ENCODE data around the gene RAD50. TPM values are rescaled to one million over a fixed set of nuclear protein-coding genes. Genes with fewer than 3 reads are reported as not detected.
"Not testable (repeated sequence)": the region's sequence is repeated elsewhere in the genome, so short reads cannot be mapped to it uniquely, and the experiment has no call there.

Gene RAD50
- total RNA-seq, 4 donors from 2014 or later, result 13.6 to 25.2 (median 20.4) TPM

DNA sequence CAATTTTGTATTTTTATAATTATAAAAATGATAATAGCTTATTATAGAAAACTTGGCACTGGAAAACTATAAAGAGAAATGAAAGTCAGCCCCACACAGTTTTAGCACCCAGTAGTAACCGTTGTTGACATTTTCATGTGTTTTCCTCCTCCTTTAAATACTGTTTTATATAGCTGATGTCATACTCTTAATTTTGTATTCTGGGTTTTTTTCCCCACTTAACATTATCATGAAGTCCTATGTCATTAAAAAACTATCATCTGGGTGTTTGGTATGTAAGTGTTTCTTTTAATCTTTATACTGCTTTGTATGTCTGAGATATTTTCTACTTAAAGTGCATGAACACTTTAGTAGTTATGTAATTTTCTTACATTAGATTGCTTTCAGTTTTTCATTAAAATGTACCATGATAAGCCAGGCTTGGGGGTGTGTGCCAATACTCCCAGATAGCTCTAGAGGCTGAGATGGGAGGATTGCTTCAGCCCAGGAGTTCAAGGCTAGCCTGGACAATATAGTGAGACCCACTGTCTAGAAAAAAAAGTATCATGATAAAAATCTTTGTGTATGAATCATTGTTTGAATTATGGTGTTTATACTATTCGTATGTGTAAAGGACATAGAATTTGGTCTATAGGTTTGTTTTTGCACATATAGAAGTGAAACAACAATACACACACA is 2.7 kb downstream of the RAD50 start:
- H3K4me1 ChIP-seq, result peaks cover 0 to 22% (median 12%) of the 10 kb centered on the region in 3 donors
- H3K36me3 ChIP-seq, result peaks cover 0 to 48% (median 0%) of the 10 kb centered on the region in 3 donors
- H3K4me3 ChIP-seq, result no peak overlapping the region
- peaks cover 0 to under 1% (median 0%) of the 10 kb centered on the region in 3 donors for H3K9me3 ChIP-seq
- H3K27ac ChIP-seq, result no peak overlapping the region
- WGBS, 2 donors, result 83 to 87% methylated on average over 2 of the region's 2 CpGs
- intact Hi-C loops (cut with DNase I), result no loop called here
- TF ChIP-seq, protein P1, sequence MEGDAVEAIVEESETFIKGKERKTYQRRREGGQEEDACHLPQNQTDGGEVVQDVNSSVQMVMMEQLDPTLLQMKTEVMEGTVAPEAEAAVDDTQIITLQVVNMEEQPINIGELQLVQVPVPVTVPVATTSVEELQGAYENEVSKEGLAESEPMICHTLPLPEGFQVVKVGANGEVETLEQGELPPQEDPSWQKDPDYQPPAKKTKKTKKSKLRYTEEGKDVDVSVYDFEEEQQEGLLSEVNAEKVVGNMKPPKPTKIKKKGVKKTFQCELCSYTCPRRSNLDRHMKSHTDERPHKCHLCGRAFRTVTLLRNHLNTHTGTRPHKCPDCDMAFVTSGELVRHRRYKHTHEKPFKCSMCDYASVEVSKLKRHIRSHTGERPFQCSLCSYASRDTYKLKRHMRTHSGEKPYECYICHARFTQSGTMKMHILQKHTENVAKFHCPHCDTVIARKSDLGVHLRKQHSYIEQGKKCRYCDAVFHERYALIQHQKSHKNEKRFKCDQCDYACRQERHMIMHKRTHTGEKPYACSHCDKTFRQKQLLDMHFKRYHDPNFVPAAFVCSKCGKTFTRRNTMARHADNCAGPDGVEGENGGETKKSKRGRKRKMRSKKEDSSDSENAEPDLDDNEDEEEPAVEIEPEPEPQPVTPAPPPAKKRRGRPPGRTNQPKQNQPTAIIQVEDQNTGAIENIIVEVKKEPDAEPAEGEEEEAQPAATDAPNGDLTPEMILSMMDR (IDR thresholded peaks at IDR 0.05), result no peak
- no peak for TF ChIP-seq POLR2A (IDR thresholded peaks at IDR 0.05)
- no peak for DNase-seq
- no peaks in the 10 kb centered on the region for H3K27me3 ChIP-seq

DNA sequence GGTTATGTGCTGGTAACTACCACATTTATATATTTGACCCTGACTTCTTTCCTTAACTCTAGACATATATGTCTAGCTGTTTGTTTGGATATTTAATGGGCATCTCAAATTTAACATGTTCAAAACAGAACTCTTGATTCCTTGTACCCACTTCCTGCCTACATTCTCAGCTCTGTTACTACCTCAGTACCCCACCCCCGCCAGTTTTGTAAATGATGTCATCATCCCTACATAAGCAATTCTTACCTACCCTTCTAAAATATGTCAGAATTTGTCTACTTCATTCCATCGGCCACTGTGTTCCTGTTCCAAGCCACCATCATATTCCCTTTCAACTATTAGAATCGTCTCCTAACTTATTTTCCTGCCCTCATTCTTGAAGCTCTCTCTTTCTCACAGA is 4.8 kb downstream of the RAD50 start:
- DNase-seq, result no peak
- Histone ChIP-seq H3K36me3 (peaks cover 0 to 67% (median 0%) of the 10 kb centered on the region in 3 donors), H3K27me3 (no peaks in the 10 kb centered on the region), H3K9me3 (peaks cover 0 to 2% (median 0%) of the 10 kb centered on the region in 3 donors), H3K4me1 (peaks cover 0 to 17% (median 12%) of the 10 kb centered on the region in 3 donors), H3K27ac (no peak overlapping the region), H3K4me3 (no peak overlapping the region)
- TF ChIP-seq, protein P1 (IDR thresholded peaks at IDR 0.05), result no peak
- TF ChIP-seq POLR2A (IDR thresholded peaks at IDR 0.05), result no peak
- 94 to 95% methylated on average over 3 of the region's 3 CpGs for WGBS, 2 donors
- intact Hi-C loops (cut with DNase I), result no loop called here

DNA sequence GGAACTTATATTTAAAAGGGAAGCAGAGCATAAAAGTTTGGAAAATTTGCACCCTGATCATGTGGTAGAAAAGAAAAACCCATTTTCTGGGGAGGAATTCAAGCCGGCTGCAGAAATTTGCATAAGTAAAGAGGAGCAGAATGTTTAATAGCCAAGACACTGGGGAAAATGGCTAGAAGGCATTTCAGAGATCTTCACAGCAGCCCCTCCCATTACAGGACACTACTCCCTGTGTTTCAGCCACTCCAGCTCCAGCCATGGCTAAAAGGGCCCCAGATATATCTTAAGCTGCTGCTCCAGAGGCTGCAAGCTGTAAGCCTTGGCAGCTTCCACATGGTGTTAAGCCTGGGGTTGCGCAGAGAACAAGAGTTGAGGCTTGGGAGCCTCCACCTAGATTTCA is 7.8 kb downstream of the RAD50 start:
- H3K27ac ChIP-seq; intact Hi-C loops (cut with DNase I); DNase-seq; H3K27me3 ChIP-seq; H3K9me3 ChIP-seq; H3K4me1 ChIP-seq; H3K4me3 ChIP-seq: not testable (repeated sequence)
- H3K36me3 ChIP-seq, result peaks cover 0 to 91% (median 0%) of the 10 kb centered on the region in 3 donors
- WGBS, 2 donors, result 88 to 96% methylated on average over 1 to 2 of the region's 2 CpGs

DNA sequence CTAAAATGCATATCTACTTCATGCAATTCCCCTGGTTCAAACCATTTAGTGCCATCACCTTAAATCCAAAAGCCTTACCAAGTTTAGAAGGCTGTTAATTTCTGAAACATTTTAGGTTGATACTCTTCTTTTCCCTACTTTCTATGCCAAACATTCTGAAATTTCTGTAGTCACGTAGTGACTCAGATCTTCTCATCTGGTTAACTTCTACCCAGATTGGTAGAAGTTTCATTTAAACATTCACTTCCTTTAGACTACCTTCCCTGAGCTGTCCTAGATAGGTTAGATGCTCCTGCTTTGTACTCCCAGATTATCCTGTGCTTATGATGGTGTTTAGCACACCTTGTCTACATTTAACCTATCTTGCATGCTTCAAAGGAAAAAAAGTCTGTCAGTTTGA is 9.9 kb downstream of the RAD50 start:
- intact Hi-C loops (cut with DNase I), result no loop called here
- DNase-seq, result no peak
- Histone ChIP-seq H3K36me3 (peaks cover 0 to 83% (median 0%) of the 10 kb centered on the region in 3 donors), H3K9me3 (peaks cover 0 to 2% (median 0%) of the 10 kb centered on the region in 3 donors), H3K4me3 (no peak overlapping the region), H3K4me1 (no peaks in the 10 kb centered on the region), H3K27me3 (no peaks in the 10 kb centered on the region), H3K27ac (no peak overlapping the region)
- WGBS, 2 donors, result 64 to 78% methylated on average over 1 of the region's 1 CpG
- TF ChIP-seq, protein P1 (IDR thresholded peaks at IDR 0.05), result no peak
- TF ChIP-seq POLR2A (IDR thresholded peaks at IDR 0.05), result no peak

DNA sequence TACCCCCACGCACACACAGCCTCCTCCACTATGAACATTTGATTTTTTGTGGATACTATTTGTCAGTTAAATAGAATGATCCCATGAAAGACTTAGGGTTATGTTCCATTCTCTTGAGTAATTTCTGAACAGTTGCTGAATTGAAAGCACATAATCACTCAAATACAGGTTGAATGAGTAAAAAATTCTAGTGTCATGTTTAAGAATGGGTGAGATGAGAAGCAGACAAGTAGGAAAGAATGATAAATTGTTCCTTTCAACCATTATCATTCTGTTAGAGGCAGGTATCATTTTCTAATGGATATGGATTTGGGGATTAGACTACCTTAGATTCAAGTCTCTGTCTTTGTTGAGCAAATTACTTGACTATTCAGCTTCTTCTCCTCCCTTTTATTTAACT is 19.3 kb downstream of the RAD50 start:
- intact Hi-C loops (cut with DNase I), result no loop called here
- no peak overlapping the region for H3K27ac ChIP-seq
- H3K36me3 ChIP-seq, result peaks cover 4 to 86% (median 8%) of the 10 kb centered on the region in 3 donors
- no peaks in the 10 kb centered on the region for H3K9me3 ChIP-seq
- no peaks in the 10 kb centered on the region for H3K4me1 ChIP-seq
- TF ChIP-seq, protein P1 (IDR thresholded peaks at IDR 0.05), result no peak
- no peak for TF ChIP-seq POLR2A (IDR thresholded peaks at IDR 0.05)
- H3K4me3 ChIP-seq, result no peak overlapping the region
- 94 to 96% methylated on average over 1 of the region's 1 CpG for WGBS, 2 donors
- H3K27me3 ChIP-seq, result no peaks in the 10 kb centered on the region
- DNase-seq, result no peak

DNA sequence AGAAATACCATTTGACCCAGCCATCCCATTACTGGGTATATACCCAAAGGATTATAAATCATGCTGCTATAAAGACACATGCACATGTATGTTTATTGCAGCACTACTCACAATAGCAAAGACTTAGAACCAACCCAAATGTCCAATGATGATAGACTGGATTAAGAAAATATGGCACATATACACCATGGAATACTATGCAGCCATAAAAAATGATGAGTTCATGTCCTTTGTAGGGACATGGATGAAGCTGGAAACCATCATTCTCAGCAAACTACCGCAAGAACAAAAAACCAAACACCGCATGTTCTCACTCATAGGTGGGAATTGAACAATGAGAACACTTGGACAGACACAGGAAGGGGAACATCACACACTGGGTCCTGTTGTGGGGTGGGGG is 27.8 kb downstream of the RAD50 start:
- H3K9me3 ChIP-seq; intact Hi-C loops (cut with DNase I); H3K4me1 ChIP-seq; H3K4me3 ChIP-seq; H3K27ac ChIP-seq; H3K27me3 ChIP-seq; DNase-seq: not testable (repeated sequence)
- 78 to 91% methylated on average over 2 of the region's 2 CpGs for WGBS, 2 donors
- H3K36me3 ChIP-seq, result peaks cover 0 to 99% (median 0%) of the 10 kb centered on the region in 3 donors
